GM21737 (cell line): Measurements from ENCODE around the gene TMEM201.

Experiments
- ATAC-seq: cut with Tn5 transposase; IDR thresholded peaks from one replicate; pipeline ENCODE4 v1.9.1; 2021; ENCODE audit warnings: mild to moderate bottlenecking, moderate library complexity; ENCODE audit not compliant: unreplicated experiment

The TMEM201 gene

GRCh38 chr1:9652379-9653209 lies 63.9 kb downstream of the TMEM201 start:
- no peak for ATAC-seq

- ATAC-seq = no peak
Measured at GRCh38 chr1:9653210-9653490, 64.4 kb downstream of the TMEM201 start.

GRCh38 chr1:9653491-9654050 lies 64.9 kb downstream of the TMEM201 start:
- ATAC-seq = no peak

DNA sequence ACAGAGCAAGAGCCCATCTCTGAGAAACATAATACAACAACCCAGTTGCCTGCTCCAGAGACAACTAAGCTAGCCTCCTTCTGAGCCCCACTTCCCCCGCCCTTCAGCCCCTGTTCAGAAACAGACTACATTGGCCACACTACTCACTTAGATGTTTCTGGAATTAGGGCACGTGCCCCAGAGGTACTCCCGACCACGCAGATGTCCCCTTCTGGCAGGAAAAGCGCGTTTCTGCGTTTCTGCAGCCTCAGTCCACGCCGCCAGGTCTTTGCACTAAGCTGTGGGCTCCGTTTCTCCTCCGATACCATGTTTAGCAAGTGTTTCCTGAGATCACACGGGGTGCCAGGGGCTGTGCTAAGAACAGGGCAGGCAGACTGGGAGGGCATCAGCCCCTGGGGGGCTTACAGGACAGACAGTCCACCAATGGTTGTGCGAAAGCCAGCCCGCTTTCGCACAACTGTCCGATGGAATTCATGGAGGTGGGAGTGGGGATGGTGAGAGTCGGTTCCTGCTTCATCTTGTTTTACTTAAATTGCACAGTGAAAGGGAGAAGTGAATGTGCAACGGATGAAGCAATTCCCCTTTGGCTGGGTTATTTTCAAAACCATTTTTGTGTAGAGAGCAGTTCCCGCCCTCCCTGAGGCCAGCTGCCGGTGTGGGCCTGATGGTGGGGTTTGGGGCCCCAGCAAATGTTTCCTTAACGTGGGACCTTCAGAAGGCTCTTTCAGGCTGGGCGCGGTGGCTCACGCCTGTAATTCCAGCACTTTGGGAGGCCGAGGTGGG lies 65.5 kb downstream of the TMEM201 start:
- no peak for ATAC-seq

- no peak for ATAC-seq
Measured at GRCh38 chr1:9654834-9655723, 66.4 kb downstream of the TMEM201 start.

DNA sequence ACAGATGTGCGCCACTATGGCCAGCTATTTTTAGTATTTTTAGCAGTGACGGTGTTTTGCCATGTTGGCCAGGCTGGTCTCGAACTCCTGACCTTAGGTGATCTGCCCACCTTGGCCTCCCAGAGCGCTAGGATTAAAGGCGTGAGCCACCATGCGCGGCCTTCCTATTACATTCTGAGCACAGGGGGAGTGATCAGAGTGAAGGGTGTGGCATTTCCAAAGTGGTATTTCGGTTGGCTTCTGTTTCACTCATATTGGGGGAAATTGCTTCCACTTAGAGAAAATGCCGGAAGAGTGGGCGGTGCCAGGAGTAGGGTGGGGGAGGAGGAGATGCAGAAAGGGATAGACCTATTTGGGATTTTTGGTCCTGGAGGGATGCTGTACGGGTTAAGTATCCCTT lies 67.1 kb downstream of the TMEM201 start:
- ATAC-seq = no peak

GRCh38 chr1:9657521-9658032 lies 68.9 kb downstream of the TMEM201 start:
- ATAC-seq = no peak

DNA sequence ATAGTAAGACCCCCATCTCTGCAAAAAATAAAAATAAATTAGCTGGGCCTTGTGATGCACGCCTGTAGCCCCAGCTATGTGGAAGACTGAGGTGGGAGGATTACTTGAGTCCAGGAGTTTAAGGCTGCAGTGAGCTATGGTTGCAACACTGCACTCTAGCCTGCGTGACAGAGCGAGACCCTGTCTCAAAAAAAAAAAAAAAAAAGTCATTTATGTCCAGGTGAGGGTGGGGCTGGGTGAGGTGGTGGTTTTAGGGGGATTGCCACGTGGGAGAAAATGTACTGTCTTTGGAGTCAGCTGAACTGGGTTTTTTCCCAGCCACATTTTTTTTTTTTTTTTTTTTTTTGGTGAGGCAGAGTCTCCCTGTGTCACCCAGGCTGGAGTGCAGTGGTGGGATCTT lies 69.5 kb downstream of the TMEM201 start:
- ATAC-seq = no peak

GRCh38 chr1:9659328-9659727 lies 70.6 kb downstream of the TMEM201 start:
- ATAC-seq = no peak

DNA sequence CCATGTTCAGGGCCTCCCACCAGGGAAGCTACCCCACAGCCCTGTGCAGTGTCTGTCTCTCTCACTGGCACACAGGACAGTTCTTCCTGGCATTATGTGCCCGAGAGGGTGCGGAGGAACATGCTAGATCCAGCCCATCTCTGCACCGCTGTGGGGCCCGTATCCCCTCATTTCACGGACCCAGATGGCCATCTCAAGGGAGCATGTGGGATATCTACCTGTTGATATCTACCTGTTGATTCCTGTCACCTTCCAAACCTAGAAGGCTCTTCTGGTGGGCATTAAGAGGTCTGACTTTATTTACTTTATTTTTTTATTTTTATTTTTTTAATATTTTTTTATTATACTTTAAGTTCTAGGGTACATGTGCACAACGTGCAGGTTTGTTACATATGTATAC lies 74.5 kb downstream of the TMEM201 start:
- ATAC-seq = no peak
